Skeletal muscle tissue (tissue), 4 donors: ENCODE measurements around the gene HELZ. TPM values are rescaled to one million over a fixed set of nuclear protein-coding genes. Genes with fewer than 3 reads are reported as not detected.
A peak's percentile ranks its signal among the peaks of the same experiment; 100 is the strongest.

Experiments
- H3K27ac ChIP-seq: one replicate; pipeline ENCODE4 v1.7.0; 2013; ENCODE audit warnings: mild to moderate bottlenecking, low read depth, low read length, inconsistent platforms
- H3K27me3 ChIP-seq, 3 donors: one replicate each; pipeline ENCODE4 v1.7.0; 2013; ENCODE audit warnings: low read length in 3 of 3; ENCODE audit not compliant: control insufficient read depth in 3 of 3, insufficient read depth in 3 of 3
- H3K36me3 ChIP-seq, 3 donors: one replicate each; pipeline ENCODE4 v1.7.0; 2013; ENCODE audit warnings: low read length in 3 of 3; ENCODE audit not compliant: control insufficient read depth in 3 of 3, insufficient read depth in 3 of 3
- H3K4me1 ChIP-seq, 3 donors: one replicate each; pipeline ENCODE4 v1.7.0; 2013; ENCODE audit warnings: low read length in 3 of 3, mild to moderate bottlenecking in 3 of 3; ENCODE audit not compliant: control insufficient read depth in 3 of 3, insufficient read depth in 3 of 3
- H3K4me3 ChIP-seq, 3 donors: one replicate each; pipeline ENCODE4 v1.7.0; 2013; ENCODE audit warnings: low read length in 3 of 3
- H3K9ac ChIP-seq, 3 donors: one replicate each; pipeline ENCODE4 v1.7.0; 2013; ENCODE audit warnings: low read length in 3 of 3, mild to moderate bottlenecking in 3 of 3, moderate library complexity in 2 of 3, low read depth in 1 of 3
- H3K9me3 ChIP-seq, 3 donors: one replicate each; pipeline ENCODE4 v1.7.0; 2013; ENCODE audit warnings: low read length in 3 of 3; ENCODE audit not compliant: control insufficient read depth in 3 of 3
- total RNA-seq: library from RNA; depleted of rRNA; stranded (reverse); fragments of >200 nt; gene quantifications from one replicate; pipeline ENCODE4 v1.2.3, GENCODE V29; 2014
- donor health status: Osteomylitis.

The HELZ gene
- total RNA-seq, 1 donor from 2014 or later, result 53.8 TPM

GRCh38 chr17:67283731-67284516 lies 38.9 kb upstream of the HELZ start:
- no peaks in the 10 kb centered on the region for H3K9me3 ChIP-seq
- peaks cover 13% of the 10 kb centered on the region in 3 donors for H3K4me1 ChIP-seq
- H3K9ac ChIP-seq, result no peak overlapping the region
- no peaks in the 10 kb centered on the region for H3K36me3 ChIP-seq
- H3K27ac ChIP-seq, result no peak overlapping the region
- no peaks in the 10 kb centered on the region for H3K27me3 ChIP-seq
- H3K4me3 ChIP-seq, result no peak overlapping the region

- Histone ChIP-seq H3K36me3 (no peaks in the 10 kb centered on the region), H3K9ac (no peak overlapping the region), H3K27me3 (no peaks in the 10 kb centered on the region), H3K4me3 (no peak overlapping the region), H3K27ac (peak overlapping the region; percentile 11), H3K9me3 (no peaks in the 10 kb centered on the region), H3K4me1 (peaks cover 13% of the 10 kb centered on the region in 3 donors)
Measured at GRCh38 chr17:67281743-67282142, 36.7 kb upstream of the HELZ start.

DNA sequence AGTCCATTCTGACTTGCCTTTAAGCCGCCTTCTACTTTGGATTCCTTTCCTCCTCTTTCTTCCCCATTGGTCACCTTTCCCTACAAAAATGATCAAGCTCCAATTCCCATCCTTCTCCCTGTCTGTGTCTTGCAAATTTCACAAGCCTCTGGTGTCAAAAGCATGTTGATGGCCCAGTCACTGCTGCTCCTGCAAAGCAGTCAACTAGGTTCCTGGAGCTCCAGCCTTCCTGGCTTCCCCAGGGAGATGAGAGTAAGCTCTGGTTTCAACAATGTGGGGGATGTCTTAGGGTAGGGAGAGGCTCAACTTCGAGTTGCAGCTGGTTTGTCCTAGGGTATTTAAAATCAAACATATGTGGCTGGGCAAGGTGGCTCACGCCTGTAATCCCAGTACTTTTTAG lies 36.1 kb upstream of the HELZ start:
- Histone ChIP-seq H3K4me3 (no peak overlapping the region), H3K9me3 (no peaks in the 10 kb centered on the region), H3K36me3 (no peaks in the 10 kb centered on the region), H3K27ac (no peak overlapping the region), H3K4me1 (peaks cover 13% of the 10 kb centered on the region in 3 donors), H3K9ac (no peak overlapping the region), H3K27me3 (no peaks in the 10 kb centered on the region)

- Histone ChIP-seq H3K9ac (no peak overlapping the region), H3K4me3 (peak overlapping the region; percentile 32 to 52 (median 36)), H3K27me3 (no peaks in the 10 kb centered on the region), H3K27ac (peak overlapping the region; percentile 74), H3K36me3 (no peaks in the 10 kb centered on the region), H3K4me1 (peaks cover 13% of the 10 kb centered on the region in 3 donors), H3K9me3 (no peaks in the 10 kb centered on the region)
Measured at GRCh38 chr17:67280279-67280678, 35.3 kb upstream of the HELZ start.

- Histone ChIP-seq H3K4me3 (no peak overlapping the region), H3K4me1 (peaks cover 13% of the 10 kb centered on the region in 3 donors), H3K27me3 (no peaks in the 10 kb centered on the region), H3K9ac (no peak overlapping the region), H3K36me3 (no peaks in the 10 kb centered on the region), H3K27ac (no peak overlapping the region), H3K9me3 (no peaks in the 10 kb centered on the region)
Measured at GRCh38 chr17:67279115-67279514, 34.1 kb upstream of the HELZ start.

- H3K4me3 ChIP-seq, result no peak overlapping the region
- H3K27me3 ChIP-seq, result no peaks in the 10 kb centered on the region
- no peak overlapping the region for H3K27ac ChIP-seq
- H3K9me3 ChIP-seq, result no peaks in the 10 kb centered on the region
- no peak overlapping the region for H3K9ac ChIP-seq
- no peaks in the 10 kb centered on the region for H3K36me3 ChIP-seq
- peaks cover 13% of the 10 kb centered on the region in 3 donors for H3K4me1 ChIP-seq
Measured at GRCh38 chr17:67278363-67278762, 33.4 kb upstream of the HELZ start.

DNA sequence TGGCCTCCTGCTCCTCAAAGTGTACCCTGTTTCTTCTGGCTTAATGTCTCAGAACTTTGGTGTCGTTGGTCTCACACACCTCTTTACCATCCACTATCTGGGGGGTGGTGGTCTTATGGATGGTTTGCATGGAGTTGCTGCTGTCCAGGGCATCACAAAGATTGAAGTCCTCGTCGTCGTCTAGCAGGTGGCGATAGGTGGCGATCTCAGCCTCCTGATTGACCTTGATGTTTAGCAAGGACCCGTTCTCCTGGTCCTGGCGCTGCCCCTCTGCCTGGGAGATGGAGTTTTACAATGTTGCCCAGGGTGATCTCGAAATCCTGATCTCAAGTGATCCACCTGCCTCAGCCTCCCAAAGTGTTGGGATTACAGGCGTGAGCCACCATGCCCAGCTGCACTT lies 31.1 kb upstream of the HELZ start:
- no peak overlapping the region for H3K9ac ChIP-seq
- peaks cover 11% of the 10 kb centered on the region in 3 donors for H3K4me1 ChIP-seq
- no peak overlapping the region for H3K4me3 ChIP-seq
- no peak overlapping the region for H3K27ac ChIP-seq
- no peaks in the 10 kb centered on the region for H3K9me3 ChIP-seq
- H3K27me3 ChIP-seq, result no peaks in the 10 kb centered on the region
- no peaks in the 10 kb centered on the region for H3K36me3 ChIP-seq

DNA sequence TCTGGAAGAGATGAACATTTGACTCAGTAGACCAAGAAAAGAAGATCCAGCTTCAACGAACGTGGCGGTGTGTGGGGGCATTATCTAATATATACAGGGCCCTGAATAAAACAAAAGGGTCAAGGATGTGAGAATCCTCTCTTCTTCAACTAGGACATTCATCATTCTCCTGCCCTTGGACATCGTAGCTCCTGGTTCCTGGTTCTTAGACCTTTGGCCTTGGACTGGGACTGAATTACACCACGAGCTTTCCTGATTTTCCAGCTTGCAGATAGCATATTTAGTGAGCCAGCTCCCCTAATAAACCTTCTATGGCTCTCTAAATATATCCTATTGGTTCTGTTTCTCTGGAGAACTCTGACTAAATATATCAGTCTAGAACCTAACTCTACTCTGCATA lies 29.5 kb upstream of the HELZ start:
- Histone ChIP-seq H3K4me3 (no peak overlapping the region), H3K27me3 (no peaks in the 10 kb centered on the region), H3K9me3 (no peaks in the 10 kb centered on the region), H3K4me1 (no peaks in the 10 kb centered on the region), H3K9ac (no peak overlapping the region), H3K36me3 (no peaks in the 10 kb centered on the region), H3K27ac (no peak overlapping the region)

DNA sequence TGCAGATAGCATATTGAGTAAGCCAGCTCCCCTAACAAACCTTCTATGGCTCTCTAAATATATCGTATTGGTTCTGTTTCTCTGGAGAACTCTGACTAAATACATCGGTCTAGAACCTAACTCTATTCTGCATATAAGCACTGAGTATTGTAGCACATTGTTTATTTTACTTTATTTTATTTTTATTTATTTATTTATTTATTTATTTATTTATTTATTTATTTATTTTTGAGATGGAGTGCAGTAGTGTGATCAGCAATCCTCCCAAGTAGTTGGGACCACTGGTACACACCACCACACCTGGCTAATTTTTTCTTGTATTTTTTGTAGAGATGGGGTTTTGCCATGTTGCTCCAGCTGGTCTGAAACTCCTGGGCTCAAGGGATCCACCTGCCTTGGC lies 28.9 kb upstream of the HELZ start:
- Histone ChIP-seq H3K4me1 (no peaks in the 10 kb centered on the region), H3K9me3 (no peaks in the 10 kb centered on the region), H3K36me3 (no peaks in the 10 kb centered on the region), H3K27me3 (no peaks in the 10 kb centered on the region), H3K9ac (no peak overlapping the region), H3K27ac (no peak overlapping the region), H3K4me3 (no peak overlapping the region)

GRCh38 chr17:67272312-67273047 lies 27.5 kb upstream of the HELZ start:
- H3K27me3 ChIP-seq, result no peaks in the 10 kb centered on the region
- H3K9me3 ChIP-seq, result no peaks in the 10 kb centered on the region
- H3K27ac ChIP-seq, result no peak overlapping the region
- no peak overlapping the region for H3K4me3 ChIP-seq
- H3K9ac ChIP-seq, result peak overlapping the region in 1 of 3 donors; percentile 23
- no peaks in the 10 kb centered on the region for H3K36me3 ChIP-seq
- H3K4me1 ChIP-seq, result no peaks in the 10 kb centered on the region
